Neural cell (in vitro differentiated cells): Measurements from ENCODE around the gene CAPN14.

Source experiments
- CTCF ChIP-seq: fragments of 450-650 bp; IDR thresholded peaks from 2 replicates; pipeline ENCODE4 v1.5.1; 2014; ENCODE audit warnings: antibody characterized with exemption, mild to moderate bottlenecking, moderate library complexity; ENCODE audit not compliant: poor library complexity, severe bottlenecking
- EZH2 ChIP-seq: fragments of 200-600, 300-800 bp; shearing (Covaris generic), sonication (generic); IDR thresholded peaks from 2 replicates; pipeline ENCODE4 v1.6.1; 2014; ENCODE audit warnings: antibody characterized with exemption, low read length, borderline replicate concordance, mild to moderate bottlenecking; ENCODE audit not compliant: insufficient read depth, poor library complexity, severe bottlenecking
- POLR2AphosphoS5 ChIP-seq: IDR thresholded peaks from 2 replicates; pipeline ENCODE4 v1.6.1; 2012
- RAD21 ChIP-seq: fragments of 450-650 bp; conservative IDR thresholded peaks from 2 replicates; pipeline ENCODE4 v1.6.1; 2014; ENCODE audit warnings: antibody characterized with exemption, mild to moderate bottlenecking, moderate library complexity
- REST ChIP-seq: IDR thresholded peaks from 2 replicates; pipeline ENCODE4 v1.6.1; 2012; ENCODE audit warnings: borderline replicate concordance
- TAF1 ChIP-seq: IDR thresholded peaks from 2 replicates; pipeline ENCODE4 v1.6.1; 2012; ENCODE audit warnings: low read depth

GRCh38 chr2:31205186-31205585, 12.1 kb downstream of the CAPN14 start:
- no peak for TF ChIP-seq CTCF
- TF ChIP-seq RAD21 = no peak
- TF ChIP-seq TAF1 = no peak
- no peak for TF ChIP-seq REST
- TF ChIP-seq POLR2AphosphoS5 = no peak
- no peak for TF ChIP-seq EZH2
